ENCODE data around the gene DCANP1. TPM values are rescaled to one million over a fixed set of nuclear protein-coding genes. Genes with fewer than 3 reads are reported as not detected.

DCANP1 gene
- total RNA-seq, 1 experiment from 2014 or later, result not detected

- TF ChIP-seq, protein P1, sequence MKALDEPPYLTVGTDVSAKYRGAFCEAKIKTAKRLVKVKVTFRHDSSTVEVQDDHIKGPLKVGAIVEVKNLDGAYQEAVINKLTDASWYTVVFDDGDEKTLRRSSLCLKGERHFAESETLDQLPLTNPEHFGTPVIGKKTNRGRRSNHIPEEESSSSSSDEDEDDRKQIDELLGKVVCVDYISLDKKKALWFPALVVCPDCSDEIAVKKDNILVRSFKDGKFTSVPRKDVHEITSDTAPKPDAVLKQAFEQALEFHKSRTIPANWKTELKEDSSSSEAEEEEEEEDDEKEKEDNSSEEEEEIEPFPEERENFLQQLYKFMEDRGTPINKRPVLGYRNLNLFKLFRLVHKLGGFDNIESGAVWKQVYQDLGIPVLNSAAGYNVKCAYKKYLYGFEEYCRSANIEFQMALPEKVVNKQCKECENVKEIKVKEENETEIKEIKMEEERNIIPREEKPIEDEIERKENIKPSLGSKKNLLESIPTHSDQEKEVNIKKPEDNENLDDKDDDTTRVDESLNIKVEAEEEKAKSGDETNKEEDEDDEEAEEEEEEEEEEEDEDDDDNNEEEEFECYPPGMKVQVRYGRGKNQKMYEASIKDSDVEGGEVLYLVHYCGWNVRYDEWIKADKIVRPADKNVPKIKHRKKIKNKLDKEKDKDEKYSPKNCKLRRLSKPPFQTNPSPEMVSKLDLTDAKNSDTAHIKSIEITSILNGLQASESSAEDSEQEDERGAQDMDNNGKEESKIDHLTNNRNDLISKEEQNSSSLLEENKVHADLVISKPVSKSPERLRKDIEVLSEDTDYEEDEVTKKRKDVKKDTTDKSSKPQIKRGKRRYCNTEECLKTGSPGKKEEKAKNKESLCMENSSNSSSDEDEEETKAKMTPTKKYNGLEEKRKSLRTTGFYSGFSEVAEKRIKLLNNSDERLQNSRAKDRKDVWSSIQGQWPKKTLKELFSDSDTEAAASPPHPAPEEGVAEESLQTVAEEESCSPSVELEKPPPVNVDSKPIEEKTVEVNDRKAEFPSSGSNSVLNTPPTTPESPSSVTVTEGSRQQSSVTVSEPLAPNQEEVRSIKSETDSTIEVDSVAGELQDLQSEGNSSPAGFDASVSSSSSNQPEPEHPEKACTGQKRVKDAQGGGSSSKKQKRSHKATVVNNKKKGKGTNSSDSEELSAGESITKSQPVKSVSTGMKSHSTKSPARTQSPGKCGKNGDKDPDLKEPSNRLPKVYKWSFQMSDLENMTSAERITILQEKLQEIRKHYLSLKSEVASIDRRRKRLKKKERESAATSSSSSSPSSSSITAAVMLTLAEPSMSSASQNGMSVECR (CRISPR knock-in tag; IDR thresholded peaks at IDR 0.05; ENCODE audit: borderline replicate concordance), result no peak
- TF ChIP-seq GTF2I (CRISPR knock-in tag; conservative IDR thresholded peaks at IDR 0.05) (no peak), CBFB (CRISPR knock-in tag; IDR thresholded peaks at IDR 0.05; ENCODE audit: low read depth) (no peak), OVOL2 (CRISPR knock-in tag; IDR thresholded peaks at IDR 0.05; ENCODE audit: borderline replicate concordance) (no peak), FOXJ3 (CRISPR knock-in tag; IDR thresholded peaks at IDR 0.05; ENCODE audit: borderline replicate concordance) (no peak), ZNF317 (CRISPR knock-in tag; IDR thresholded peaks at IDR 0.05; ENCODE audit: borderline replicate concordance, low read depth) (no peak), JAZF1 (CRISPR knock-in tag; IDR thresholded peaks at IDR 0.05) (no peak), PREB (CRISPR knock-in tag; IDR thresholded peaks at IDR 0.05; ENCODE audit: borderline replicate concordance) (no peak), MXD4 (CRISPR knock-in tag; IDR thresholded peaks at IDR 0.05; ENCODE audit: borderline replicate concordance) (no peak), GABPB1 (CRISPR knock-in tag; IDR thresholded peaks at IDR 0.05) (no peak), CREB1 (CRISPR knock-in tag; IDR thresholded peaks at IDR 0.05) (no peak), ZNF532 (CRISPR knock-in tag; IDR thresholded peaks at IDR 0.05; ENCODE audit: borderline replicate concordance) (no peak), KAT7 (CRISPR knock-in tag; IDR thresholded peaks at IDR 0.05; ENCODE audit: borderline replicate concordance) (no peak)
- TF ChIP-seq, protein P2, sequence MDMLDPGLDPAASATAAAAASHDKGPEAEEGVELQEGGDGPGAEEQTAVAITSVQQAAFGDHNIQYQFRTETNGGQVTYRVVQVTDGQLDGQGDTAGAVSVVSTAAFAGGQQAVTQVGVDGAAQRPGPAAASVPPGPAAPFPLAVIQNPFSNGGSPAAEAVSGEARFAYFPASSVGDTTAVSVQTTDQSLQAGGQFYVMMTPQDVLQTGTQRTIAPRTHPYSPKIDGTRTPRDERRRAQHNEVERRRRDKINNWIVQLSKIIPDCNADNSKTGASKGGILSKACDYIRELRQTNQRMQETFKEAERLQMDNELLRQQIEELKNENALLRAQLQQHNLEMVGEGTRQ (CRISPR knock-in tag; IDR thresholded peaks at IDR 0.05), result no peak
- TF ChIP-seq, protein P3, sequence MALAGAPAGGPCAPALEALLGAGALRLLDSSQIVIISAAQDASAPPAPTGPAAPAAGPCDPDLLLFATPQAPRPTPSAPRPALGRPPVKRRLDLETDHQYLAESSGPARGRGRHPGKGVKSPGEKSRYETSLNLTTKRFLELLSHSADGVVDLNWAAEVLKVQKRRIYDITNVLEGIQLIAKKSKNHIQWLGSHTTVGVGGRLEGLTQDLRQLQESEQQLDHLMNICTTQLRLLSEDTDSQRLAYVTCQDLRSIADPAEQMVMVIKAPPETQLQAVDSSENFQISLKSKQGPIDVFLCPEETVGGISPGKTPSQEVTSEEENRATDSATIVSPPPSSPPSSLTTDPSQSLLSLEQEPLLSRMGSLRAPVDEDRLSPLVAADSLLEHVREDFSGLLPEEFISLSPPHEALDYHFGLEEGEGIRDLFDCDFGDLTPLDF (CRISPR knock-in tag; IDR thresholded peaks at IDR 0.05), result no peak
- TF ChIP-seq, protein P4, sequence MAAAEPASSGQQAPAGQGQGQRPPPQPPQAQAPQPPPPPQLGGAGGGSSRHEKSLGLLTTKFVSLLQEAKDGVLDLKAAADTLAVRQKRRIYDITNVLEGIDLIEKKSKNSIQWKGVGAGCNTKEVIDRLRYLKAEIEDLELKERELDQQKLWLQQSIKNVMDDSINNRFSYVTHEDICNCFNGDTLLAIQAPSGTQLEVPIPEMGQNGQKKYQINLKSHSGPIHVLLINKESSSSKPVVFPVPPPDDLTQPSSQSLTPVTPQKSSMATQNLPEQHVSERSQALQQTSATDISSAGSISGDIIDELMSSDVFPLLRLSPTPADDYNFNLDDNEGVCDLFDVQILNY (CRISPR knock-in tag; IDR thresholded peaks at IDR 0.05), result no peak
These were observed 25.0 kb upstream of the DCANP1 start (continued) for GRCh38 chr5:135472141-135472540.

All from WTC11 (cell line).